ENCODE data around the gene GDPD3.

DNA sequence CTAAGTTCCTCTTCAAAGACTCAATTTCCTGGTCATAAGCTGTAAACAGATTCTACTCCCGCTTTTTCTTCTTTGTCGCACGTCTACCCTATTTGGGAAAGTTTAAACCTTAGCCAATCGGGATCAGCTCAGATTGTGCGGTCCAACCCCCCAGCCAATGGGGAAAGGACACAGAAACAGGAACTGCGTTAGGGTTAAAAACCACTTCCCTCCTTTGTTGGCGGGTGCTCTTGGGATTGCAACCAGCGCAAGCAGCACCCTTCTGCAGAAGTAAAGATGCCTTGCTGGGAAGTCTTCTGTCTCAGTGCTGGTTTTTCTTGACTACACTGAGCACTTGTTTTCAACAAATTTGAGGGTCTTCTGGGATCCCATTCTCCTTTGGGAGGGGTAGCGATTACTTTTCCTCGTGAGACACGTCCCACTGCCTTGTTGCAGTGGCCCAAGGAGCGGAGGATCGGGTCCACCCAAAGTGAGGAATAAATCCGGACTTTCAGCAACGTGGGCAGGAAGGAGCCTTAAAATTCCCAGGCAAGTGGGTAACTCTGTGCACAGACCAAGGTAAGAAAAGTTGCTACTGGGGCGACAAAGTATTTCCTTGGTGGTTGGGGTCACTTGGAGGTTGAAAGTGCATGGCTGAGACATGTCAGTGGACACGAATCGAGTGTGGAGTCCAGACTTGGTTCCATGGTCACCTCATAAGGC lies 16.3 kb downstream of the GDPD3 start:
- TF ChIP-seq, protein P1, sequence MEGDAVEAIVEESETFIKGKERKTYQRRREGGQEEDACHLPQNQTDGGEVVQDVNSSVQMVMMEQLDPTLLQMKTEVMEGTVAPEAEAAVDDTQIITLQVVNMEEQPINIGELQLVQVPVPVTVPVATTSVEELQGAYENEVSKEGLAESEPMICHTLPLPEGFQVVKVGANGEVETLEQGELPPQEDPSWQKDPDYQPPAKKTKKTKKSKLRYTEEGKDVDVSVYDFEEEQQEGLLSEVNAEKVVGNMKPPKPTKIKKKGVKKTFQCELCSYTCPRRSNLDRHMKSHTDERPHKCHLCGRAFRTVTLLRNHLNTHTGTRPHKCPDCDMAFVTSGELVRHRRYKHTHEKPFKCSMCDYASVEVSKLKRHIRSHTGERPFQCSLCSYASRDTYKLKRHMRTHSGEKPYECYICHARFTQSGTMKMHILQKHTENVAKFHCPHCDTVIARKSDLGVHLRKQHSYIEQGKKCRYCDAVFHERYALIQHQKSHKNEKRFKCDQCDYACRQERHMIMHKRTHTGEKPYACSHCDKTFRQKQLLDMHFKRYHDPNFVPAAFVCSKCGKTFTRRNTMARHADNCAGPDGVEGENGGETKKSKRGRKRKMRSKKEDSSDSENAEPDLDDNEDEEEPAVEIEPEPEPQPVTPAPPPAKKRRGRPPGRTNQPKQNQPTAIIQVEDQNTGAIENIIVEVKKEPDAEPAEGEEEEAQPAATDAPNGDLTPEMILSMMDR (IDR thresholded peaks at IDR 0.05; ENCODE audit: borderline replicate concordance, extremely low read depth, low read length, poor library complexity, severe bottlenecking), result no peak
- TF ChIP-seq EZH2 (IDR thresholded peaks at IDR 0.05; ENCODE audit: borderline replicate concordance, low read depth, low read length, severe bottlenecking), result no peak

Data from DND-41 (cell line).